GM23248 (cell line): ENCODE data around the gene REPS2.

Experiments
- EZH2 ChIP-seq: fragments of 200-600 bp; sonication (generic); IDR thresholded peaks from 2 replicates; pipeline ENCODE4 v1.6.1; 2018; ENCODE audit warnings: antibody characterized with exemption, mild to moderate bottlenecking; ENCODE audit not compliant: insufficient read depth, poor library complexity, severe bottlenecking
- EZH2phosphoT487 ChIP-seq: fragments of 200-600 bp; sonication (generic); IDR thresholded peaks from 2 replicates; pipeline ENCODE4 v1.6.1; 2018; ENCODE audit warnings: antibody characterized with exemption, moderate library complexity, mild to moderate bottlenecking, low read depth; ENCODE audit not compliant: insufficient read depth

DNA sequence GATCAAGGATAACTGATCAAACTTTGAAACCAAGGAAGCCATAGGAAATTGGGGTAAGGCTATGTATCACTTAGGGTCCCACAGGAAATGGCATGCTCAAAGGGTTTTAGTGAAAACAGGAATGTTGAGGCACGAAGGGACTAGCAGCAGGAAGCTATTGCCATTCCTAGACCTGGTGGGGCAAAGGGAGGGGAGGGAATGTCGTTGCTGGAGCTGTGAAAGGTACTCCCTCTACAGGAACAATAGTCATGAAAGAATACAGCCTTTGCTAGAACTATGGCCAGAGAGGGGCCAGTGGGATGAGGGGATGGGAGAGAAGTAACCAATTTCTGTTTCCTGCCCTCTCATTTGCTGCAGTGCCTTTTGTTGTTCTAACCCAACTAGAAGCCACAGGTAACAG is 11.9 kb downstream of the REPS2 start:
- TF ChIP-seq EZH2 (no peak), EZH2phosphoT487 (no peak)
